ENCODE results near the gene OSTM1.
A peak's percentile ranks its signal among the peaks of the same experiment; 100 is the strongest.

Gene OSTM1

DNA sequence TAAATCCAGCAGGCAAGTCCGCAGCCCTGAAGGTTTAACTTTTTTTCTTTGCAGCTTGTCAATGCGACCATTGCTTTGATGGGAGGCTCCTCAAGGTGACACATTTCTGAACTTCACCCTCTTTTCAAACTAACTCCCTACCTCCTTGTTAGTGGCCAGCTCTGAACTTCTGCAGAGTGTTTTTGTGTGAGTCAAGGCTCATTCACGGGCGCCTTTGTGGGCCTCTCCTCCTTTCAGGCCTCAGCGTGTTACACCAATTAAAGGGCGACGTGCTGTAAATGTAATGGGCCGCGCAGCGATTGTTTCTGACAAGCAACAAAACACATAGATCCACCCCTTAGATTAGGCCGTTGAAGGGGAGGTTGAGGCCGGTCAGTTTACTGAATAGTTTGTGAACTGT, 45.8 kb upstream of the OSTM1 start:
- Histone ChIP-seq H3K4me1 (ENCODE audit: control insufficient read depth in 1 of 2, insufficient read depth in 2 of 2, low read length in 2 of 2) (peaks cover 10 to 13% of the 10 kb centered on the region in 2 experiments), H2AFZ (ENCODE audit: insufficient read depth, low read length, poor library complexity) (no peak overlapping the region), H2BK12ac (ENCODE audit: low read length) (no peak overlapping the region), H3K14ac (ENCODE audit: low read length) (no peak overlapping the region), H3K4me3 (ENCODE audit: low read depth, low read length) (no peak overlapping the region), H3K79me1 (ENCODE audit: low read length) (no peaks in the 10 kb centered on the region), H4K8ac (ENCODE audit: low read depth, low read length) (no peak overlapping the region), H2BK120ac (ENCODE audit: insufficient read depth, low read length, poor library complexity) (no peak overlapping the region), H3K4me2 (ENCODE audit: low read length) (no peak overlapping the region), H2AK5ac (ENCODE audit: low read length) (no peak overlapping the region), H3K23ac (ENCODE audit: low read length) (no peak overlapping the region), H4K91ac (ENCODE audit: low read depth, low read length) (no peak overlapping the region), H3K27ac (ENCODE audit: low read depth, low read length) (no peak overlapping the region), H3K18ac (ENCODE audit: low read length) (no peak overlapping the region), H3K36me3 (ENCODE audit: control insufficient read depth in 1 of 2, insufficient read depth in 2 of 2, low read length in 2 of 2) (no peaks in the 10 kb centered on the region), H3K9ac (ENCODE audit: low read length) (no peak overlapping the region), H2BK5ac (ENCODE audit: low read depth, low read length, poor library complexity) (no peak overlapping the region), H4K12ac (ENCODE audit: low read depth, low read length) (no peak overlapping the region), H3K9me3 (ENCODE audit: insufficient read depth, low read depth, low read length) (peaks cover 8% of the 10 kb centered on the region), H3K79me2 (ENCODE audit: control insufficient read depth, insufficient read depth, low read length, poor library complexity) (no peaks in the 10 kb centered on the region), H3K27me3 (ENCODE audit: insufficient read depth, low read length) (peaks cover 84% of the 10 kb centered on the region), H3K4ac (ENCODE audit: low read depth, low read length) (no peak overlapping the region)
- DNase-seq = no peak
- WGBS (ENCODE audit: extremely low coverage, insufficient coverage, insufficient read length) = no CpG with 5 or more reads among the region's 12 CpGs

DNA sequence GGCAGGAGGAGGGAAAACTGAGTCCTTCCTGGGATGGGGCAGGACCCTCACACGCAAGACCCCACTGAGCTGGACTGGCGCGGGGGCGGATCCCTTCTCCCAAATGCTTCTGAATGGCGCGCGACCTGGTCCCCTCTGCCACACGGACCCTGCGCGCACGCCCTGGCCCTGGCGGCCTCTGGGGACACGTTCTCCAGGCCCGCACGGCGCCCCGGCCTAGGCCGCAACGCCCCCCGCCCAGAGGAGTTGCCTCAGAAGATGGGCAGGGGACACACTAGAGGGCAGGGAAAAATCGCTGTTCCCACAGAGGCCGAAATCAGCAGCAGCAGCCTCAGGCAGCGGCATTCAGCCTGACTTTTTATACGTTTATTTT, 45.2 kb upstream of the OSTM1 start:
- H3K79me2 ChIP-seq (ENCODE audit: control insufficient read depth, insufficient read depth, low read length, poor library complexity) = no peaks in the 10 kb centered on the region
- no peak overlapping the region for H3K4me2 ChIP-seq (ENCODE audit: low read length)
- H2BK5ac ChIP-seq (ENCODE audit: low read depth, low read length, poor library complexity) = no peak overlapping the region
- H3K23ac ChIP-seq (ENCODE audit: low read length) = no peak overlapping the region
- H4K91ac ChIP-seq (ENCODE audit: low read depth, low read length) = no peak overlapping the region
- peaks cover 15 to 18% of the 10 kb centered on the region in 2 experiments for H3K4me1 ChIP-seq (ENCODE audit: control insufficient read depth in 1 of 2, insufficient read depth in 2 of 2, low read length in 2 of 2)
- no peak overlapping the region for H3K27ac ChIP-seq (ENCODE audit: low read depth, low read length)
- H3K36me3 ChIP-seq (ENCODE audit: control insufficient read depth in 1 of 2, insufficient read depth in 2 of 2, low read length in 2 of 2) = no peaks in the 10 kb centered on the region
- H3K9me3 ChIP-seq (ENCODE audit: insufficient read depth, low read depth, low read length) = peaks cover 8% of the 10 kb centered on the region
- H3K27me3 ChIP-seq (ENCODE audit: insufficient read depth, low read length) = peaks cover 90% of the 10 kb centered on the region
- H4K12ac ChIP-seq (ENCODE audit: low read depth, low read length) = no peak overlapping the region
- H4K8ac ChIP-seq (ENCODE audit: low read depth, low read length) = no peak overlapping the region
- no peak for DNase-seq
- no peak overlapping the region for H3K4me3 ChIP-seq (ENCODE audit: low read depth, low read length)
- no peak overlapping the region for H3K9ac ChIP-seq (ENCODE audit: low read length)
- no CpG with 5 or more reads among the region's 24 CpGs for WGBS (ENCODE audit: extremely low coverage, insufficient coverage, insufficient read length)
- no peak overlapping the region for H2BK12ac ChIP-seq (ENCODE audit: low read length)
- no peak overlapping the region for H2BK120ac ChIP-seq (ENCODE audit: insufficient read depth, low read length, poor library complexity)
- no peak overlapping the region for H3K4ac ChIP-seq (ENCODE audit: low read depth, low read length)
- no peak overlapping the region for H3K14ac ChIP-seq (ENCODE audit: low read length)
- H3K79me1 ChIP-seq (ENCODE audit: low read length) = no peaks in the 10 kb centered on the region
- no peak overlapping the region for H3K18ac ChIP-seq (ENCODE audit: low read length)
- no peak overlapping the region for H2AK5ac ChIP-seq (ENCODE audit: low read length)
- H2AFZ ChIP-seq (ENCODE audit: insufficient read depth, low read length, poor library complexity) = no peak overlapping the region

- peak overlapping the region; percentile 32 for H3K4me2 ChIP-seq (ENCODE audit: low read length)
- no peak overlapping the region for H3K18ac ChIP-seq (ENCODE audit: low read length)
- H4K8ac ChIP-seq (ENCODE audit: low read depth, low read length) = no peak overlapping the region
- DNase-seq = no peak
- H2BK12ac ChIP-seq (ENCODE audit: low read length) = no peak overlapping the region
- H3K4ac ChIP-seq (ENCODE audit: low read depth, low read length) = no peak overlapping the region
- H3K9ac ChIP-seq (ENCODE audit: low read length) = no peak overlapping the region
- H3K27me3 ChIP-seq (ENCODE audit: insufficient read depth, low read length) = peaks cover 85% of the 10 kb centered on the region
- H4K91ac ChIP-seq (ENCODE audit: low read depth, low read length) = no peak overlapping the region
- no peak overlapping the region for H4K12ac ChIP-seq (ENCODE audit: low read depth, low read length)
- whole genome bisulfite sequencing (ENCODE audit: extremely low coverage, insufficient coverage, insufficient read length) = no CpG with 5 or more reads among the region's 67 CpGs
- H3K14ac ChIP-seq (ENCODE audit: low read length) = no peak overlapping the region
- H2AFZ ChIP-seq (ENCODE audit: insufficient read depth, low read length, poor library complexity) = no peak overlapping the region
- no peak overlapping the region for H2AK5ac ChIP-seq (ENCODE audit: low read length)
- H3K36me3 ChIP-seq (ENCODE audit: control insufficient read depth in 1 of 2, insufficient read depth in 2 of 2, low read length in 2 of 2) = no peaks in the 10 kb centered on the region
- no peak overlapping the region for H3K27ac ChIP-seq (ENCODE audit: low read depth, low read length)
- no peak overlapping the region for H3K4me3 ChIP-seq (ENCODE audit: low read depth, low read length)
- H2BK5ac ChIP-seq (ENCODE audit: low read depth, low read length, poor library complexity) = no peak overlapping the region
- H3K79me2 ChIP-seq (ENCODE audit: control insufficient read depth, insufficient read depth, low read length, poor library complexity) = no peaks in the 10 kb centered on the region
- no peak overlapping the region for H3K23ac ChIP-seq (ENCODE audit: low read length)
- no peaks in the 10 kb centered on the region for H3K79me1 ChIP-seq (ENCODE audit: low read length)
- H2BK120ac ChIP-seq (ENCODE audit: insufficient read depth, low read length, poor library complexity) = no peak overlapping the region
- H3K9me3 ChIP-seq (ENCODE audit: insufficient read depth, low read depth, low read length) = peaks cover 8% of the 10 kb centered on the region
- peaks cover 16 to 20% of the 10 kb centered on the region in 2 experiments for H3K4me1 ChIP-seq (ENCODE audit: control insufficient read depth in 1 of 2, insufficient read depth in 2 of 2, low read length in 2 of 2)
Measured at GRCh38 chr6:108118810-108119768, 44.5 kb upstream of the OSTM1 start.

DNA sequence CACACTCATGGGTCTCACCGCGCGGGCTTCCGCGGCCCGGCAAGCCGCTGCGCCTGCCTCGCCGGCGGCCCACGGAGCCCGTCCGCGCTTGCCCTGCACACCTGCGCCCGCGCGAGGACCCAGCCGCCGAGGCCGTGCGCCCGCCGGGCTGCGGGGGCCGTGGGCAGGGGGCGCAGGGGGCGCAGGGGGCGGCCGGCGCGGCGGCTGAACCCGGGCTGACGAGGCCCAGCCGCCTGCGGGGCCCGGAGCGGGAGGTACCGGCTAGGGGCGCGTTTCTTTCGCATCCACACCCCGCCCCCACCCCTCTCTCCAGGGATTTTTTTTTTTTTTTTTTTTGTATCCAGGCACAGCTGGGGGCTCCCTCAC, 43.8 kb upstream of the OSTM1 start:
- no CpG with 5 or more reads among the region's 45 CpGs for WGBS (ENCODE audit: extremely low coverage, insufficient coverage, insufficient read length)
- no peak overlapping the region for H4K12ac ChIP-seq (ENCODE audit: low read depth, low read length)
- no peak overlapping the region for H3K4me3 ChIP-seq (ENCODE audit: low read depth, low read length)
- H2BK5ac ChIP-seq (ENCODE audit: low read depth, low read length, poor library complexity) = no peak overlapping the region
- no peak overlapping the region for H2AK5ac ChIP-seq (ENCODE audit: low read length)
- H3K4me2 ChIP-seq (ENCODE audit: low read length) = peak overlapping the region; percentile 63
- H3K36me3 ChIP-seq (ENCODE audit: control insufficient read depth in 1 of 2, insufficient read depth in 2 of 2, low read length in 2 of 2) = no peaks in the 10 kb centered on the region
- no peaks in the 10 kb centered on the region for H3K79me1 ChIP-seq (ENCODE audit: low read length)
- no peak overlapping the region for H3K23ac ChIP-seq (ENCODE audit: low read length)
- H2BK120ac ChIP-seq (ENCODE audit: insufficient read depth, low read length, poor library complexity) = no peak overlapping the region
- no peaks in the 10 kb centered on the region for H3K79me2 ChIP-seq (ENCODE audit: control insufficient read depth, insufficient read depth, low read length, poor library complexity)
- H3K14ac ChIP-seq (ENCODE audit: low read length) = no peak overlapping the region
- peaks cover 8% of the 10 kb centered on the region for H3K9me3 ChIP-seq (ENCODE audit: insufficient read depth, low read depth, low read length)
- H2AFZ ChIP-seq (ENCODE audit: insufficient read depth, low read length, poor library complexity) = no peak overlapping the region
- H3K9ac ChIP-seq (ENCODE audit: low read length) = no peak overlapping the region
- H3K4ac ChIP-seq (ENCODE audit: low read depth, low read length) = no peak overlapping the region
- no peak for DNase-seq
- H3K27me3 ChIP-seq (ENCODE audit: insufficient read depth, low read length) = peaks cover 81% of the 10 kb centered on the region
- H3K4me1 ChIP-seq (ENCODE audit: control insufficient read depth in 1 of 2, insufficient read depth in 2 of 2, low read length in 2 of 2) = peaks cover 20% of the 10 kb centered on the region in 2 experiments
- no peak overlapping the region for H4K8ac ChIP-seq (ENCODE audit: low read depth, low read length)
- no peak overlapping the region for H3K27ac ChIP-seq (ENCODE audit: low read depth, low read length)
- H3K18ac ChIP-seq (ENCODE audit: low read length) = no peak overlapping the region
- H4K91ac ChIP-seq (ENCODE audit: low read depth, low read length) = no peak overlapping the region
- no peak overlapping the region for H2BK12ac ChIP-seq (ENCODE audit: low read length)
